Muscle layer of duodenum (tissue), 2 donors: Measurements from ENCODE around the gene DIP2A.

Source experiments
- H3K27ac ChIP-seq: one replicate; pipeline ENCODE4 v1.7.0; 2013; ENCODE audit warnings: mild to moderate bottlenecking, low read length
- H3K27me3 ChIP-seq: one replicate; pipeline ENCODE4 v1.7.0; 2013; ENCODE audit warnings: low read depth, mild to moderate bottlenecking, control low read depth, low read length
- H3K36me3 ChIP-seq, 2 donors: one replicate each; pipeline ENCODE4 v1.7.0; 2013; ENCODE audit warnings: low read length in 2 of 2, control low read depth in 1 of 2, mild to moderate bottlenecking in 1 of 2; ENCODE audit not compliant: insufficient read depth in 2 of 2, control insufficient read depth in 1 of 2
- H3K4me1 ChIP-seq, 2 donors: one replicate each; pipeline ENCODE4 v1.7.0; 2013; ENCODE audit warnings: low read length in 2 of 2, mild to moderate bottlenecking in 2 of 2, control low read depth in 1 of 2, moderate library complexity in 1 of 2; ENCODE audit not compliant: insufficient read depth in 2 of 2, control insufficient read depth in 1 of 2
- H3K4me3 ChIP-seq, 2 donors: one replicate each; pipeline ENCODE4 v1.7.0; 2013; ENCODE audit warnings: low read length in 2 of 2, low read depth in 1 of 2, mild to moderate bottlenecking in 1 of 2
- H3K9me3 ChIP-seq, 2 donors: one replicate each; pipeline ENCODE4 v1.7.0; 2013; ENCODE audit warnings: low read length in 2 of 2, control low read depth in 1 of 2, mild to moderate bottlenecking in 1 of 2; ENCODE audit not compliant: control insufficient read depth in 1 of 2
- donor health status: healthy.

DIP2A gene

DNA sequence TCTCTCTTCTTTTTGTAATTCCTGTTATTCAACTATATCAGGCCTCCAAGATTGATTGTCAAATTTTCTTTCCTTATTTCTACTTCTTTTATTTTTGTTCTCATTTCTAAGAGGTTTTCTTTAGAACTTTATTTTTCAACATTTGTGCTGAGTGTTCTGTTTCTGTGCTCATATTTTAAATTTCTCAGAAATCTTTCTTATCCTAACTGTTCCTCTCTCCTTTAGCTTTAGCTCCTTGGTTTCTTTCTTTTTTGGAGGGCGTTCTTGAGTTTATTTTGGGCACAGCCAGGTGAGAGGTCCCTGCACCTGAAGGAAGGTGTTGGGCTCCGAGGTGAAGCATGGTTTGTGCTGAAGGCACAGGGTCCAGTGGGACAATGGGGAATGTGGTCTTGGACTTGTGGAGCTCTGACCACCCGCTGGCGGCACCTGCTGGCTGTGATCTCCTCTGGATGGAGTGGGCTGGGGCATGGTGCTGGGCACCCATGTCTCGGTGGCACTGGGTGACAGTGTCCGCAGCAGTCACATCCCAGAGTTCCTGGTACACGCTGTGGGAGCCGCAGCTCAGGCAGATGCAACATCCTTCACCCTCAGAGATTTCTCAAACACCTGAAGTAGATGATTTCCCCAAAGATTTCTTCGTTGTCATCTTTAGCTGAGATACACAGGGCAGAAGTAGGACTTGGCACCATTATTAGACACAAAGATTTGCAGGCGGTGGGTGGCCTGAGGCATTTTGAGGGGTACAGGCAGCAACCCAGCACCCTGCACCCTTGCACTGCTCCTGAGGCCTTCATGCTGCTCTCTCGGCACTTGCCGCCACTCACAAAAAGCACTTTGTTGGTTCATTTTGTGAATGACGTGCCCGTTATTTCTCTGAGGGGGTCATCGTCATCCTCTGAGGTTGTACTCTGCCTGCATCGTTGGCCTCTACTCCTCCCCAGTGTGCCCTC, 38.2 kb upstream of the DIP2A start:
- H3K9me3 ChIP-seq, result no peaks in the 10 kb centered on the region
- no peak overlapping the region for H3K27ac ChIP-seq
- H3K27me3 ChIP-seq, result no peaks in the 10 kb centered on the region
- no peaks in the 10 kb centered on the region for H3K4me1 ChIP-seq
- H3K4me3 ChIP-seq, result no peak overlapping the region
- H3K36me3 ChIP-seq, result peaks cover 10 to 64% of the 10 kb centered on the region in 2 donors

DNA sequence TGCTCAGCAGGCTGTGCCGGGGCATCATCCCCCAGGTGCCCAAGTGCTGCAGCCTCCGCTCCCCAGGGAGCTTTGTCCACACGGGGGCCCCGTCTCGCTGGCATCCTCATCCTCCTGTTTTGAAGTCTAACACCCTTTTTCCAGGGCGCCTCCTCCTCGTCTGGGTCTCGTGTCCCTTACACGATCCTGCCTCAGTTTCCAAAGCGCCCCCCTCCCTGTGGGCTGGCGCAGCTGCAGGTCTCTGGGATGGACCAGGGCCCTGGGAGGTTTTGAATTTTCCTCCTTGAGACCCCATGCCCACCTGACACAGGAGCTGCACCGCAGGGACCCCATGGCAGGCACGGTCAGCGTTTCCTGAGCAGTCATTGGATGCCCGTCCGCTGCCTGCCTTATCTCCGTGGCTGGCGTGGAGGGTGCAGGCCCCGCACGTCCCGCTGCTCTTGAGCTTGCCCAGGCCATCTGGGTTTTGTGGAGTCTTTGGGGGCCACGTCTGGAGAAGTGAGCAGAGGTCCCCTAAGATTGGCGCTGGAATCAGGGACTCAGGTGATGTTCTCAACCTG, 37.4 kb upstream of the DIP2A start:
- Histone ChIP-seq H3K27me3 (no peaks in the 10 kb centered on the region), H3K4me1 (no peaks in the 10 kb centered on the region), H3K9me3 (no peaks in the 10 kb centered on the region), H3K4me3 (no peak overlapping the region), H3K27ac (no peak overlapping the region), H3K36me3 (peaks cover 10 to 61% of the 10 kb centered on the region in 2 donors)

DNA sequence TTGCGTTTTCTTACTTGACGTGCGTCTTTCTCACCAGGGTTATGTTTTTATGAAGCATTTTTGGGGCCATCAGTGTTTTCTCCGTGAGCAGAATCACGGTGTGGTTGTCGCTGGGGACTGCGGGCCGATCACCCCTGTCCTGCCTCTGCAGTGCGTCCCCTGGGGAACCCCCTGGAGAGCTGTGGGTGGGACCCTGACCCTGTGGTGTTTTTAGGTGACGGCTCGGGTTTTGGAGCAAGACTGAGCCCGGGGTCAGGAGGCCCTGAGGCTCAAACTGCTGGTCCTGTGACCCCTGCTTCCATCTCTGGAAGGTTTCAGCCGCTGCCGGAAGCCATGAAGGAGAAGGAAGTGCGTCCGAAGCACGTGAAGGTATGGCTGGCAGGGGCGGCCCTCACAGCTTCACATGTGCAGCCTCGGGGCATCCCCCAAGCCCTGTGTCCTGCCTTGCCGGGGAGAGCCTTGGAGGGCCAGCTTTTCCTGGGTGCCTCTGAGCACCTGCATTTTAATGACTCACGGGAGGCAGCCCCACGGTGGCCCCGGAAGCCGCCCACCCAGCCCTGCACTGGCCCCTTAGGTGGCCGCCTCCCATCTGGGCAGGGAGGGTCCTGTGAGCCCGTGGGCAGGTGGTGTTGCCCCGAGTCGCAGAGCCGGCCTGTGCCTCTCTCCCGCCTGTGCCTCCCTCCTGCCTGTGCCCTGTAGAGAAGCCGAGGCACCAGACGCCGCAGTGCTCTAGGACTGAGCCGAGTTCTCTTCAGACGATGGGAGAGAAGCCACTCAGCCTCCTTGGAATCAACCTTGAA, 36.7 kb upstream of the DIP2A start:
- Histone ChIP-seq H3K4me3 (no peak overlapping the region), H3K27ac (no peak overlapping the region), H3K27me3 (no peaks in the 10 kb centered on the region), H3K4me1 (no peaks in the 10 kb centered on the region), H3K36me3 (peaks cover 10 to 61% of the 10 kb centered on the region in 2 donors), H3K9me3 (no peaks in the 10 kb centered on the region)

DNA sequence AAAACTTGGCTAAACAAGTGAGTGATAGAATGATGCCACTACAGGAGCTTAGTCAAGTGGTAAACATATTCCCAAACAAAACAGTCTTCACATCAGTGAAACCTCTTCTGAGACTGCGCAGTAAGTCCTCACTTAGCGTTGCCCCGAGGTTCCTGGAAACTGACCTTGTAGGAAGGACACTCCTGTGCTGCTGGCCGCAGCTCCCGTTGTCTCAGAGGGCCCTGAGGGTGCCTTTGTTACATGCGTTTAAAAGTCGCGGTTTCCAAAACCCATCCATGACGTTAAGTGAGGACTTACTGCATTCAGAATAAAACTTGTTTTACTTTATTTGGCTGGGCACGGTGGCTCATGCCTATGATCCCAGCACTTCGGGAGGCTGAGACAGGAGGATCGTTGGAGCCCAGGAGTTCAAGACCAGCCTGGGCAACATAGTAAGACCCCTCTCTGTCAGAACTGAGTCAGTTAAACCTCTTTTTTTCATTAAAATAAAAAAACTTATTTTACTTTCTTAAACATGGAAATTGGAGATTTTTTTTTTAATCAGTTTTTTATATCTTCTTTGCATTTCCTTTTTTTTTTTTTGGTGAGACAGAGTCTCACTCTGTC, 36.0 kb upstream of the DIP2A start:
- Histone ChIP-seq H3K9me3 (no peaks in the 10 kb centered on the region), H3K4me3 (no peak overlapping the region), H3K27ac (no peak overlapping the region), H3K36me3 (peaks cover 10 to 64% of the 10 kb centered on the region in 2 donors), H3K4me1 (no peaks in the 10 kb centered on the region), H3K27me3 (no peaks in the 10 kb centered on the region)

DNA sequence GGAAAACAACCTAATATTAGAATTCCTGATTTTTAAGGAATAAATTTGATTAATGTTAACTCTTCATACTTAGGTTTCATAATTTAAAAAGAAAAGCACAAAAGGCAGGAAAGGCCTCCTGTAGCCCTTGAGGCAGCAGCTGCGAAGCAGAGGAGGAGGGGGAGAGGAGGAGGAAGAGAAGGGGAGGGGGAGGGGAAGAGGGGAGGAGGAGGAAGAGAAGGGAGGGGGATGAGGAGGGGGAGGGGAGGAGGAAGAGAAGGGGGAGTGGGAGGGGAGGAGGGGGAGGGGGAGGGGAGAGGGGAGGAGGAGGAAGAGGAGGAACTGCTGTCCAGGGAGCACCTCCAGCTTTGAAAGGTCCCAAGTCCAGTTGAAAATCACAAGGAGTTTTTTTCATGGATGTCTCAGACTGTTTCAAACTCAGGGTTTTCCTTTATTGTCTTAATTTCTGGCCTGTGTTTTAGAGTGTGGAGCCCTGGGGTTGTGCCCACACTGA, 35.1 kb upstream of the DIP2A start:
- Histone ChIP-seq H3K4me1 (no peaks in the 10 kb centered on the region), H3K36me3 (peaks cover 4 to 64% of the 10 kb centered on the region in 2 donors), H3K4me3 (no peak overlapping the region), H3K9me3 (no peaks in the 10 kb centered on the region), H3K27me3 (no peaks in the 10 kb centered on the region), H3K27ac (no peak overlapping the region)

DNA sequence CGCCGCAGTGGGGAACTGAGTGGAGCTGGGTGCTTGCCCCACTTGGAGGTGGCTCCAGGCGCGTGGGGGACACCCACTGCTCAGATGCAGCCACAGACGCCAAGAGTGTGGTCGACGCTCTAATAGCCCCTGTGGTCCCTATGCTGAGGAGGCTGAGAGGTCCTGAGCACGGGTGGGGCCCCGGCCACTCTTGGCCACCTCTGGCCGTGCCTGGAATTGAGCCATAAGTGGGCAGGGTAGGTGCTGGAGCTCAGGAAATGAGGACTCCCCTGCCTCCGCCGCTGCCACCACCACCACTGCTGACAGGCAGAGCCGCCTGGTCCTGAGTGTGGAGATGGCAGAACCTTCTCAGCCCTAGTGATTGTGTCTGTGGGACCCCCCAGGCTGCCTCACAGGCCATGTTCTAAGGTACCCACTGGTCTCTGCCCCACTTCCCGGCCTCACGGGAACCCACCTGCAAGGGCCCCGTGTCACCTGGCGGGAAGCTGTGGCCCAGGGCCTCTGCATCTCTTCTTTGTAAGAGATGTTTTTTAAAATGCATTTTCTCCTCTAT, 34.6 kb upstream of the DIP2A start:
- Histone ChIP-seq H3K4me1 (no peaks in the 10 kb centered on the region), H3K27me3 (no peaks in the 10 kb centered on the region), H3K36me3 (peaks cover 4 to 65% of the 10 kb centered on the region in 2 donors), H3K4me3 (no peak overlapping the region), H3K27ac (no peak overlapping the region), H3K9me3 (no peaks in the 10 kb centered on the region)

DNA sequence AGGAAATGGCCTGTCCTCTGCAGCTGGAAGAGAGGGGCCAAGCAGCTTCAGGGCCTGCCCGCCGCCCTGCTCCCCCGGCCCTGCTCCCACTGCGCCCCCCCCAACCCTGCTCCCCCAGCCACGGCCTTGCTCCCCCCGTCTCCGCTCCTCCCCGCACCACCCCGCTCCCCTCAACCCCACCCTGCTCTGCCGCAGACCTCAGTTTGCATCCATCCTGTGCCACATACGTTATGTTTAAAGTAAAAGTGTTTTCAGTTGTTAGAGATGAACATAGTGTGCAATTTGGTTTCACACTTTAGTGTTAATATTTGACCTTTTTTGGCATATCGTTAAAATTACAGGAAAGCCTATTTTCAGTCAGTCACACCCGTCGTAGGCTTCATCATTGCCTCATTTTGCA, 34.1 kb upstream of the DIP2A start:
- Histone ChIP-seq H3K4me3 (no peak overlapping the region), H3K27me3 (no peaks in the 10 kb centered on the region), H3K9me3 (no peaks in the 10 kb centered on the region), H3K36me3 (peaks cover 4 to 61% of the 10 kb centered on the region in 2 donors), H3K27ac (no peak overlapping the region), H3K4me1 (no peaks in the 10 kb centered on the region)

DNA sequence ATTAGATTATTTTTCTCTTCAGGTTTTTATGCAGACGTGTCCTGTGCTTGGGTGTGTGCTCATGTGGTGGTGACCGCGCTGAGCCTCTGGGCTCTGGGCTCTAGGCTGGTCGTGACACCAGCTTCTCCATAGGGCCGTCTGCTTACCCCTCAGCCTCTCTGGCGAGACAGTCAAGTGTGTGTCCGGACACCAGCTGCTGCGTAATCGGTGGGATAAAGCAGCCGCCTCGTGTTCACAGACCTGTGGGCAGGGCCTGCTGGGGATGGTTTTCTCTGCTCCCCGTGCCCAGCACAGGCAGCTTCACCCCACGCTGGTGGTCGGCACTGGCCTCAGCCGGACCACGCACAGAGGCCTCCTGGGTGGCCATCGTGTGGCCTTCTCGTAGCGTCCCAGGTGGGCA, 33.6 kb upstream of the DIP2A start:
- Histone ChIP-seq H3K36me3 (peaks cover 4 to 63% of the 10 kb centered on the region in 2 donors), H3K4me3 (no peak overlapping the region), H3K4me1 (no peaks in the 10 kb centered on the region), H3K9me3 (no peaks in the 10 kb centered on the region), H3K27me3 (no peaks in the 10 kb centered on the region), H3K27ac (no peak overlapping the region)

- H3K36me3 ChIP-seq, result peaks cover 7 to 66% of the 10 kb centered on the region in 2 donors
Measured at GRCh38 chr21:46425571-46425970, 33.1 kb upstream of the DIP2A start.

GRCh38 chr21:46426313-46427046, 32.2 kb upstream of the DIP2A start:
- H3K4me3 ChIP-seq, result no peak overlapping the region
- no peak overlapping the region for H3K27ac ChIP-seq
- no peaks in the 10 kb centered on the region for H3K9me3 ChIP-seq
- peaks cover 9 to 66% of the 10 kb centered on the region in 2 donors for H3K36me3 ChIP-seq
- no peaks in the 10 kb centered on the region for H3K27me3 ChIP-seq
- H3K4me1 ChIP-seq, result no peaks in the 10 kb centered on the region

More at GRCh38 chr21:46425571-46425970, 33.1 kb upstream of the DIP2A start:
- Histone ChIP-seq H3K27ac (no peak overlapping the region), H3K27me3 (no peaks in the 10 kb centered on the region), H3K9me3 (no peaks in the 10 kb centered on the region), H3K4me3 (no peak overlapping the region), H3K4me1 (no peaks in the 10 kb centered on the region)
